ENCODE data around the gene SLC12A7.
"Not testable (repeated sequence)": the region's sequence is repeated elsewhere in the genome, so short reads cannot be mapped to it uniquely, and the experiment has no call there.

The SLC12A7 gene

DNA sequence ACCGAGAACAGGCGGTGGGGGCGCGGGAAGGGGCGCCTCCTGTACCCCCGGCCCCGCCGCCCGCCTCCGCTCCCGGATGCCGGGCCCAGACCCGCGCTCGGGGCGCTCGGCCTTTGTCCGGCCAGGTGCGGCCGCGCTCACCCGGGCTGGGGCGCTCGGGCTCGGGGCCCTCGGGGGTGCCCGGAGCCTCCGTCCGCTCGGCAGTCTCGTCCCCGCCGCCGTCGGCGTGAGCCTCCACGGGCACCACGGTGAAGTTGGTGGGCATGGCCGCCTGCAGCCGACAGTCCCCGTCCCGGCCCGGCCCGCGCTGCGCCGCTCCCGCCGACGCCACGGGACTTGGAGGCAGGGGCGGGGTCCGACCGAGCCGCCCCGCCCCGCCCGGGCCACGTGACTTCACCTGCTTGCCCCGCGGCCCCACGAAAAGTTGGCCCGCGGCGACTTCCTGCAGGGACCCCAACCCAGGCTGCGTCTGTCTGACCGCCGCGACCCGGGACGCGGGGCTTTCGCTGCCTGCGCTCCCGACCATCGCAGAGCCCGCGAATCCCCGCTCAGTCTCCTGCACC is at the start of gene SLC12A7:
TSS of gene SLC12A7 (minus strand) at position 337 of the 563 bp plus-strand sequence. CDS start at position 265, 72 bp downstream.
- DNase-seq (ENCODE audit: insufficient read length, low spot score) (peak; percentile 83), FAIRE-seq (peak; percentile 99)

DNA sequence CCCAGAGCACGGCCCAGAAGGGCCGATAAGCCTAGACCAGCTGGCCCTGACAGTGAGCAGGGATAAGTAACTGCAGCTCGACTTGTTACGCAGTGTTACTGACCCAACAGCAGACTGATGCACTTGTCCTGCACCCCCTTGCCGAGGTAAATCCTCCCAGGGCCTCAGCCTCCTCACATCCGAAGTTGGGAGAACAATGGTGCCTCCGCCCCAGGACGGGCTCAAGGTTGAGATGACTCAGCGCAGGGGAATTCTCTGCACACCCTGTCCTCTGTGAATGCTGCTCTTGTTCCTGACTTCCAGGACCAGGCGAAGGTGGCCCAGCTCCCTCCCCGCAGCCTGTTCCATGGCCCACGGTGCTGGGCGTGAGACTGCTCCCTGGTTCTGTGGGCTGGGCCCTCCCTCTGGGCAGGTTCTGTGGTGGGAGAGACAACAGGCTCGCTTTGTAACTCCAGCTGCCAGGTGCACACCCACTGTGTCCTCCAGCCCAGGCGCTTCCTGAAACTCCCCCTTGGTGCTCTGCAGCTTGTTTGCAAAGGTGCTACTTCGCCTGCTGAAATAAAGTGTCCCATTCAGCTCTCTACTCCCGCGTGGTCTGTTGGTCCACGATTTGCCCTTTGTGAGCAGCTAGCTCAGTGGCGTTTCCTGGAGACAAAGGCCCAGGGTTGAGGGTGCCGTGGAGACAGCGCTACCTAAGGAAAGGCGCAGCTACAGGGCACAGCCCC is 49.4 kb upstream of the SLC12A7 start:
- FAIRE-seq (peak; percentile 57), DNase-seq (ENCODE audit: insufficient read length, low spot score) (no peak)

DNA sequence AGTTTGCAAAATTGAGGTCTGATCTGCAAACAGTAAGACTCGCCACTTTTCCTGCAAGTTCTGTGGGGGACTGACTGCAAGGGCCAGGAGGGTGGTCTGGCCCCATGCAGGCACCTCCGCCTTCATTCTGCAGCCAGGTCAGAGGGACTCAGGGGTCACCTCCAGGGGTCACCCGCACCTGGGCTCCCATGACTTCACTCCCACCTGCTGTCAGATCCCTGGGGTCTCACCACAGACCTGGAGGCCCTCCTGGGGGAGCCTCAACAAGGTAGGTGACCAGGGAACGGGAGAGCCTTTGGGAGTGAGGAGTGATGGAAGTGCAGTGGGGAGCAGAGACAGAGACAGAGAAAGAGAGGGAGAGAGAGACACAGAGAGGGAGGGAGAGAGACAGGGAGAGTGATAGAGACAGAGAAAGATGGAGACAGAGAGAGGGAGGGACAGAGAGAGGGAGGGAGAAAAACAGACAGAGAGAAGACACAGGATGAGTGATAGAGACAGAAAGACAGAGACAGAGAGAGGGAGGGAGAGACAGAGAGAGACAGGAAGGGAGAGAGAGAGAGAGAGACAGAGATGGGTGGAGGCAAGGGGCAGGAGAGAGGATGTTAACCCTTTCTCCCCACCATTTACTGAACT is 48.0 kb upstream of the SLC12A7 start:
- FAIRE-seq (no peak), DNase-seq (ENCODE audit: insufficient read length, low spot score) (no peak)

DNA sequence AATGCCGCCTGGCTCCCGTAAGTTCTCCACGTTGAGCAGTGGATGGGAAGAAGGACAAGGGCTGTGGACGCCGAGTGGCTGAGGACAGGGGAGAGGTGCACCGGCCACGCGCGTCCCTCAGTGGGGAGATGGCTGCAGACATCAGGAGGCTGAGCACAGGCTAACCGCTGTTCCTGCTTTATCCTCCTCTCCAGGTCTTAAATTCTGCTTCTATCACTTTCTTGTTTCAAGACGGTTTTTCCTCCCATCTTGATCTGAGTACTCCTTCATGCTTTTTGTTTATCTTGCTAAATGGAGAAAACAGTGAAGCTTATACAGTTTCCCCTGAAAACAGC is 47.4 kb upstream of the SLC12A7 start:
- FAIRE-seq (no peak), DNase-seq (ENCODE audit: insufficient read length, low spot score) (no peak)

DNA sequence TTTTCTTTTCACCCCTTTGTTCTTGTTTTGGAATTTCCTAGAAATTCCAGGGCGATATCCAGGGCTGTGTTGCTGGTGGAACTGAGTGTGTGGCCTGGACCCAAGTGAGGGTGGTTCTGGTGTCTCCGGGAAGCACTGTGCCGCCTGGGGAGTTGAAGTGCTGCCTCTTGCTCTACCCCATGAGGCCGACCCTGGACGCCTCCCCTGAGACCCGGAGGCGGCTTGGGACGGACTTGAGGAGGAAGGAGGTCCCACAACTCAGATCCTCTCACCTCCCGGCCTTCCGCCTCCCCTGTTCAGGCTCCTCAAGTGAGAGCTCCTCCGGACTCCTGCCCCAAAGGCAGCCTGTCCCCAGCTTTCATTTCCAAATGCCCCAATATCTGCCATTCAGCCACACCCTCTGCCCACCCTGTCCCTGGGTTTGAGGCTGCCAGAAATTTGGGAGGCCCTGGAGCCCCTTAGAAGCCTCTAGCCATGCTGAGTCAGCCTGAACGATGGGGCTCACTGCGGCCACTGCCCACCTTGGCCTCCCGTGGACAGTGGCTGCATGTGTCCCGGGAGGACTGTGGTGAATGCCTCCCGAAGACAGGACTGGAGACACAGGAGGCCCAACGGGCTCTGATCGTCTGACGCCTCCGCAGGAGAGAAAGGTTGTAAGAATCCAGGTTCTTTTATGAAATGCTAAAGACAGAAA is 46.9 kb upstream of the SLC12A7 start:
- no peak for FAIRE-seq
- DNase-seq (ENCODE audit: insufficient read length, low spot score), result no peak

DNA sequence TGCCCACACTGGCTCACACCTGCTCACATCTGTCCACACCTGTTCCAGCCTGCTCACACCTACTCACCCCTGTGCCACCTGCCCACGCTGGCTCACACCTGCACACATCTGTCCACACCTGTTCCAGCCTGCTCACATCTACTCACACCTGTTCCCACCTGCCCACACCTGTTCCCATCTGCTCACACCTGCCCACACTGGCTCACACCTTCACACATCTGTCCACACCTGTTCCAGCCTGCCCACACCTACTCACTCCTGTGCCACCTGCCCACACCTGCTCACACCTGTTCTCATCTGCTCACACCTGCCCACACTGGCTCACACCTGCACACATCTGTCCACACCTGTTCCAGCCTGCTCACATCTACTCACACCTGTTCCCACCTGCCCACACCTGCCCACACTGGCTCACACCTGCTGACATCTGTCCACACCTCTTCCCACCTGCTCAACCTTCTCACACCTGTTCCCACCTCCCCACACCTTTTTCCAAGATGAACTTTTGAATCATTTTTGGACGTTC is 45.7 kb upstream of the SLC12A7 start:
- not testable (repeated sequence) for DNase-seq (ENCODE audit: insufficient read length, low spot score)
- FAIRE-seq, result peak; percentile 99

DNA sequence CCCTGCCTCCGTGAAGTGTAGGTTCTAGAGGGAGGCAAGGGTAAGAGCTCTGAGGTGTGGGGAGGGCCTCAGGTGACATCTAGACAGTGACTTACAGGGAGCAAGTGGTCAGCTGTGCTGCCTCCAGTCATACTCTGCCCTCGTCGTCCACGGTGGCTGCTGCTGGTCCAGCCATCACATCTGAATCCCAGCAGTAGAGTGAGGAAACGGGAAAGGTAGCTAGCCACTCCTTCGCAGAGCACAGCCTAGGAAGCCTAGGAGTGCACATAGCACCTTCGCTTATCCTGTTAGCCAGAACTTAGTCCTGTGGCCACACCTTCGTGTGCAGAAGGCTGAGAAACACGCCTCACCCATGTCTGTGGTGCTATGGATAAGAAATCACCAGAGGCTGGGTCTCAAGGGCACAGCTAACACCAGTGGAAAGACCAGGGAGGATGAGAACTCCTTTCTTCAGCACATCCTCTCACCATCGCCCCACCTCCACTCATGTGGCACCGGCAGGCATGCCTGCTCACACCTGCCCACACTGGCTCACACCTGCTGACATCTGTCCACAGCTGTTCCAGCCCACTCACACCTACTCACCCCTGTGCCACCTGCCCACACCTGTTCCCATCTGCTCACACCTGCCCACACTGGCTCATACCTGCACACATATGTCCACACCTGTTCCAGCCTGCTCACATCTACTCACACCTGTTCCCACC is 45.0 kb upstream of the SLC12A7 start:
- no peak for FAIRE-seq
- no peak for DNase-seq (ENCODE audit: insufficient read length, low spot score)

DNA sequence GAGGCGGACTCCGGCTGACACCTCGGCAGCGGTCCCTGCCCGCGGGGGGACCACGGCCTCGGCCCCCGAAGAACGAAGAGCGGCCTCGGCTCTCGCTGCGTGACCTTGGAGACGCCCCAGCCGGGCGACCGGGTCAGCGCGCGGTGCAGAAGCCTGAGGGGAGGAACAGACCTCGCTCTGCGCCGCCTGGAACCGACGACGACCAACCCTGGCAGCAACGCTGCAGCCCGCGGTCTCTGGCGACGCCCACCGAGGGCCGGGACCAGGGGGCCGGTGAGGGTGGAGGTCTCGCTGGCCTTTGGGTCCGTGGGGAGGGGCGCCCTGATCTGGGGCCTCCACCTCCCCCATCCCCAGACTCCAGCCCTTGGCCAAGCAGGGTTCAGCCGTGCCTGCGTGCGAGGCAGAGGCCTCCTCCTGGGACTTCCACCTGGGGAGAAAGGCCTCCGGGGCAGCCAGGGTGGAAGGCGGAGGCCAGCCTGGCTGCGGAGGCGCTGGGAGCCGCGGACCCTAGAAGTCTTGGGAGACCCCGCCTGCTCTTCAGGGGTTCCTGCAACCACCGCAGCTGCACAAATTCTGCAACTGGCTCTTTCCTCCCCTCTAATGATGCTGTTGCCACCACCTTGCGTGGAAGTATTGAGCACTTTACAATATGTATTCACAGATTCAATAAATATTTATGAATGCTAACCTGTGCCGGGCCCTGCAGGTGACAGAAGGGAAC is 44.3 kb upstream of the SLC12A7 start:
- no peak for FAIRE-seq
- no peak for DNase-seq (ENCODE audit: insufficient read length, low spot score)

DNA sequence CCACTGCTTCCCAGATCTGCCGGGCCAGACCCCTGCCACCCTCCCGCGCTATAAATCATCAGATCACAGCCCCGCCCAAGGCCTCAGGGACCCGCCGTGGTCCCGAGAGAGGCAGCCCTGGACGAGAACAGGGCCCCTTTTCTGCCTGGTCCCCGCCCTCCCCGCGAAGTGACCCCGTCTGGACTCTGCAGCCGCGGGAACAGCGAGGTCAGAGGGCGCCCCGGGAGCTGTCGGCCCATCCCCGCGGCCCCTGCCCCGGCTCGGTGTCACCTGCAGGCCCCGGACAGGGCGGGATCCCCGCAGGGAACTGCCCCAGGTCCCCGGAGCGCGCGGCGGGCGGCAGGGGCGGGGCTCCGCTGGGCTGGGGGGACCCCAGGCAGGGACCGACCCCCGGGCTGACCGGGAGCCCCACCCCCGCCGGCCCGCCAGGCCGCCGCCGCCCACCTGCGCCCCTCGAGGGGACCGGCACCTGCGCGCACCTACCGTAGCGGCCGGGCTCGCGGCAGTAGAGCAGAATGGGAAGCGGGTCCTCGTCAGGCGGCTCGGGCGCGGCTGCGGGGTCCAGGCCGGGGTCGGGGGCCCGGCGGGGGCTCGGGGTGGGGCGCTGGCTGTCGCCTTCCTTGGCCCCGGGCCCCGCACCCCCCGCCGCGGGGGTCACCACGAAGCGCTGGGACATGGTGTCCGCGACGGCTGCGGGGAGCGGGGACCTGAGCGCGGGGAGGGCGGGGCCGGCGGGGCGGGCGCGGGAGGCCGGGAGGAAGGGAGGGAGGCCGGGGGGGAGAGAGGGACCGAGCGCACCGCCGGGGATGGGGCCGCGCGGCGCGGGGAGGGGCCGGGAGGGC is 43.5 kb upstream of the SLC12A7 start:
- DNase-seq (ENCODE audit: insufficient read length, low spot score) (no peak), FAIRE-seq (no peak)

DNA sequence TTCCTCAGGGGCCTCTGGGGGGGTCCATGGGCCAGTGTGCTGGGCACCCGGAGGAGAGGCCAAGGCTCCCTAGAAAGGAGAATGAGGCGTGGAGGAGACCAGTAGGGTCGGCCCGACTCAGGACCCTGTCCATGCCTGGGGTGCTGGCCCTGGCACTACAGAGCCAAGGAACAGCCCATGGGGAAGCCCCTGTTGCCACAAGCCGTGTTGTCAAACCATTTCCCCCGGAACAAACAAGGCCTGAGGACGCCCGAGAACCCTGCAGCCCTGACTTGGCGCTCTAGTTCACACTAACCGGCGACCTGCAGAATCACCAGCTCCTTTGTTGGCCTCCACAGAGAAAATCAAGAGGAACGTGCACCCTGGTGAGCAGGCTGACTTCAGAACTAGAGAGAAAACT is 41.6 kb upstream of the SLC12A7 start:
- no peak for FAIRE-seq

DNA sequence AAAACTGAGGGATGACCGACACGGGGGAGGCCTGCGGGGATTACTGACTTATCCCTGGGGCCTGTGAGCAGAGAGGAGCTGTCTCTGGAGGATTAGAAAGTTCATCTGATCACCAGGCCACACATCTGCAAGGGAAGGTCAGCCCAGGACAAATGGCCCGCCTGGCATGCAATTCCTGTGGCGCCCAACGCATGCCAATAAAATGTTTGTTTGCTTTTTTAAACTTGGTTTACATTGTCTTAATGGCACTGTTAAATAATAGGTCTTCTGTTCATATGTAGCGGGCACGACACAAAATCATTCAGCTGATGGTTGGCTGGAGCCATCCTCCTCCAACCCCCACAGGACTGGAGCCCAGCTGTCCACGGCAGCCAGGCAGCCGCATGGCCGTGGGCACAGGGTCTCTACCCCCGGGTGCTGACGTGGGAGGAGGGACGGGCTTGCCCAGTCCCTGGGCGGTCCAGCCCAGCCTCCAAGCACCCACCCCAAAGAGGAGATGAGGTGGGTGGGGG is 41.0 kb upstream of the SLC12A7 start:
- DNase-seq (ENCODE audit: insufficient read length, low spot score) (no peak), FAIRE-seq (peak; percentile 54)

More for the DNA sequence above, 41.6 kb upstream of the SLC12A7 start:
- no peak for DNase-seq (ENCODE audit: insufficient read length, low spot score)

DNA sequence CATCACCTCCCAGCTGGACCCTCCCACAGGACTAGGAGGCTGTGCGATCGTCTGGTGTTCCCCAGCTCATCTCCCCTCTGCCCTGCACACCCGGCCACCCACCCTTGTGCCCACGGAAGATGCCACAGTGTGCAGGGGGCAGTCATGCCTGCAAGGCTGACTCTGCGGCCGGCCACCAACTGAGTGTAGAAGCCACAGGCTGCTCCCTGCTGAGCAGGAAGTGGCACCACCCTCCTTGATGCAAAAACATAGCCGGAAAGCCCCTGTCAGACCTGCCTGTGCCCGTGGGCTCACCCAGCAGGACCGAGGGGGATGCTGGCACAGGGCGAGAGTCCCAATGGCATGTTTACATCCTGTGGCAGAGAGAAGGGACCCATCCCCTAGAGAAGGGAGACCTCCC is 40.3 kb upstream of the SLC12A7 start:
- DNase-seq (ENCODE audit: insufficient read length, low spot score) (no peak), FAIRE-seq (no peak)

DNA sequence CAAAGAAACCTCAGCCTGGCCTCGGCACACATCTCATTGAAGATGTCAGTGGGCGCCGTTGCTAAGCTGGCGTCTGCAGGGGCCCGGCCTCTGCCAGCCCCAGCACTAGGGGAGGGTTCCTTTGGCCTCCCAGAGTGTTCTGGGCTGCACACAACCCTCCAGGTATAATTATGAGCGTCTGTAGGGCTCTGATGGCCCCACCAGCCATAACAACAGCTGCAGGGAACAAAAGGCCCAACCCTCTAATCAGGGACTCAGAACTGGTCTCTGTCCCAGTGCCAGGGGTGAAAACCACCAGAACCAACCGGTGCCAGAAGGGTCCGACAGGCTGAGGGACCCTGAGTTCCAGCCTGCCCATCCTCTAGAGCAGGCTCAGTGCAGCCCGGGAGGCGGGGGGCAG is 39.5 kb upstream of the SLC12A7 start:
- FAIRE-seq (no peak), DNase-seq (ENCODE audit: insufficient read length, low spot score) (no peak)

DNA sequence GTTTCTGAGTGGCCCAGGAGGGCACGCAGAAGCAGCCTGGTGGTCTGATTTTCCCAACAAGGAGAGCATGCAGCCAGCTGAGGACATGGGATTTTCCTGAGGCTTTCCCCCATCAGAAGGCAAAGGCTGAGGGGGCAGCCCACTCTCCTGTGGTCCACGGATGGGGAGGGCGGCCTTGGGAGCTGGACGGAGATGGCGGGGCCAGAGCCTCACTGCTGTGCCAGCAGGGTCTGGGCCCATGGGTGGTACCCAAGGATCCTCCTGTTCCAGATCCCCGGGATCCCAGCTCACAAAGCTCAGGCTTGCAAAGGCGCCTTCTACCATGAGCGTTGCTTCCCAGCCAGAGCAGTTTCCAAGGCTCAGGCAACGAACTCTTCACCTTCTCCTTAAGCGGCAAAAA is 39.0 kb upstream of the SLC12A7 start:
- peak; percentile 4 for FAIRE-seq
- no peak for DNase-seq (ENCODE audit: insufficient read length, low spot score)

DNA sequence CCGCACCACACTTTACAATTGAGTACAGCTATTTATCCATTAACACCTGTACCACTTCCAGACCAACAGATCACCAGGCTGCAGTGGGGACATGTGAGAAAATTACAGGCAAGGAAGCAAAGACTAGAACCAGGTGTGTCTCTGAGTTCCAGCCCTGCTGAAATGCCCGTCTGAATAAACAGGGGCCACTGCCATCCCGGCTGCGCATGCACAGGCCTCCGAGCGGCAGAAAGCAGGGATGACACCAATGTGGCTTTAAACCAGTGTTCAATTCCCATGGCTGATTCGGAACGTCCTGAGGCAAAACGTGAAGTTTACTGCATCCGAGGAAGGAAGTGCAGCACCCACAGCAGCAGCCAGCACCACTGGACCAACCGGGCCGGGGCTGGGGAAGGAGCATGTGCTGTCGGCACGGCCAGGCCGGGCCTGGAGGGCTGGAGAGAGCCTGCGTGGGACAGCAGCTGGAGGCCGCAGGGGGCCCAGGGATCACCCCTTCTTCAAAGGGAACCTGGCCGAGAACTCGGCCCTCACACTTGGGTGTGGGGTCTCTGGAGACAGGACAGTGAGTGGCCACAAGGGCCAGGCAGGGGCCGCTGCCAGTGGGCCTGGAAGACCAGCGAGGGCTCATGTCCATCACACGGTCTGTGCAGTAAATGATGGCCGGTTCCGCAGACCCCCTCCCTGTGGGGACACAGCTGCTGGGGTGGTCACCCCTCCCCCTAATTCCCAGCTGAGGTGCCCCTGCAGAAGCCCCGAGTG is 33.0 kb upstream of the SLC12A7 start:
- FAIRE-seq, result peak; percentile 77
- DNase-seq (ENCODE audit: insufficient read length, low spot score), result no peak

DNA sequence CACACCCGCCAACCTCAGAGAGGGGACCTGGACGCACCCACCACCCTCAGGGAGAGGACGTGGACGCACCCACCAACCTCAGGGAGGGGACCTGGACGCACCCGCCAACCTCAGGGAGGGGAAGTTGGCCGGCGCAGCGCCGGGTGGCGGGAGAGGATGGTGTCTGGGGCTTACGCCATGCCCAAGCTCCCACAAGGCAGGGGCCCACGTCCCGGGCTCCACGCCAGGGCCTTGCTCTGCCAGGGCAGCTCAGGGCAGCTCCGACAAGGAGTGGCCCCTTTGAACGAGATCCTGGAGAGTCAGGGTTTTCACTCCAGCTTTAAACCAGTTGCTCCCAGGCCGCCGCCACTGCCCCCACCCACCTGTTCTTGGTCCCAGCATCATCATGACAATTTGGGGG is 32.2 kb upstream of the SLC12A7 start:
- FAIRE-seq, result no peak
- DNase-seq (ENCODE audit: insufficient read length, low spot score), result no peak

DNA sequence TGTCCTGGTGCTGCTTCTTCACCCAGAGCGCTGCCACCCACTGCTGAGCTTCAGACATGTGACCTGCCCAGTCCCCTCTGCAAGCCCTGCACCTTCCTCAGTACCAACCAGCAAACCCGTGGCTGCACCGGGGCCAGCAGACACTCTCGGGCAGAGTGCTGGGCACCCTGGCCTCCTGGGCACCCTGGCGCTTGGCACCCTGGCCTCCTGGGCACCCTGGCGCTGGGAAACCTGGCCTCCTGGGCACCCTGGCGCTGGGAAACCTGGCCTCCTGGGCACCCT is 31.7 kb upstream of the SLC12A7 start:
- FAIRE-seq, result no peak

DNA sequence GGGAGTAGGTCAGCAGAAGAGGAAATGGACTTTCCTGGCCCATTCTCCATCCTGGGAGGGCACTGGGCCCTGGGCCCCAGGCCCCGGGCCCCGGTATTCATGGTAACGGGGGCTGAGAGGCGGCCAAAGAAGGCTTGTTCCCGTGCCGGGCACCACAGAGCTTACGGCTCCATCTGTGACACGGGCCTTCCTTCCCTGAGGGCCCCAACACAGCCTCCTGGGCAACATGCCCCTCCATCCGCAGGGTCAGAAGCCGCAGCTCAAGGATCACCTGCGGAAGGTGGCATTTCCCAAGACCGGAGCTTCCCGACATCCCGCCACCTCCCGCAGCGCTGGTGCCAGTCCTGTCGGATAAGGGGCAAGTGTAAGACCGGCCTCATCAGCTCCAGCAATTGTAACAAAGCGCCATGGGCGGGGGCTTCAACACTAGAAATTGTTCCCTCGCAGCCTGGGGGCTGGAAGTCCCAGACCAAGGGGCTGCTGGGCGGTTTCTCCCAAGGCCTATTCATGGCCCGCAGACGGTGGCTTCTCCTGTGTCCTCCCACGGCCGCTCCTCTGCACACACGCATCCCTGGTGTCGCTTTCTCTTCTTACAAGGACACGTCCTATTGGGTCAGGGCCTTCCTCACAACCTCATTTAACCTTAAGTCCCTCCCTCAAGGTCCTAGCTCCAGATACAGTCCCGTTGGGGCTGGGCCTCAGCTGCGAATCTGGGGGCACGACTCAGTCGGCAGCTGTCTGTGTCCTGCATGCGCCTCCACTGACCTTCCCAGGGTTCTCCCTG is 31.2 kb upstream of the SLC12A7 start:
- FAIRE-seq, result no peak
- no peak for DNase-seq (ENCODE audit: insufficient read length, low spot score)

More for the DNA sequence above, 31.7 kb upstream of the SLC12A7 start:
- no peak for DNase-seq (ENCODE audit: insufficient read length, low spot score)
